IMR-90 (cell line): ENCODE data around the gene CD3E. TPM values are rescaled to one million over a fixed set of nuclear protein-coding genes. Genes with fewer than 3 reads are reported as not detected.

Experiments
- ATAC-seq: fragments of 200-7000 bp; cut with Tn5 transposase; 2 replicates; pipeline ENCODE4 v1.9.1; 2020; ENCODE audit warnings: low read depth, mild to moderate bottlenecking, moderate library complexity
- BruUV-seq: library from RNA; stranded (reverse); fragments of 400-500 nt; replicated peaks from 2 replicates; lab custom pipeline; 2021; lab: Mats Ljungman, UMichigan
- CTCF ChIA-PET: fragments of 300-600 bp; formaldehyde crosslinking; extraction: SDS; loops from one replicate; lab custom pipeline; 2021; ENCODE audit warnings: antibody characterized with exemption; lab: Yijun Ruan, JAX
- POLR2A ChIA-PET: fragments of 300-600 bp; sonication (Branson Sonifier 250); formaldehyde crosslinking; loops from one replicate; lab custom pipeline; 2022; ENCODE audit warnings: antibody characterized with exemption; ENCODE audit not compliant: unreplicated experiment; lab: Charles Lee
- DNase-seq: peaks from one replicate; pipeline ENCODE4 v3.0.0; 2013
- H2AFZ ChIP-seq: replicated peaks from 2 replicates; pipeline ENCODE3; 2013; ENCODE audit warnings: low read length, mild to moderate bottlenecking; ENCODE audit not compliant: poor library complexity
- H2AK5ac ChIP-seq: 2 replicates; pipeline ENCODE4 v1.6.1; 2013; ENCODE audit warnings: low read depth, low read length, inconsistent platforms
- H2AK9ac ChIP-seq: replicated peaks from 2 replicates; pipeline ENCODE3; 2013; ENCODE audit warnings: mild to moderate bottlenecking, low read depth, low read length, moderate library complexity; ENCODE audit not compliant: poor library complexity
- H2BK120ac ChIP-seq: 2 replicates; pipeline ENCODE4 v1.6.1; 2013; ENCODE audit warnings: low read depth, low read length, inconsistent platforms
- H2BK15ac ChIP-seq: 3 replicates; pipeline ENCODE4 v1.6.1; 2013; ENCODE audit warnings: low read depth, low read length, inconsistent platforms
- H2BK20ac ChIP-seq: 2 replicates; pipeline ENCODE4 v1.6.1; 2013; ENCODE audit warnings: low read depth, mild to moderate bottlenecking, inconsistent platforms, low read length, moderate library complexity
- H2BK5ac ChIP-seq: 2 replicates; pipeline ENCODE4 v1.6.1; 2013; ENCODE audit warnings: mild to moderate bottlenecking, low read depth, low read length, inconsistent platforms; ENCODE audit not compliant: poor library complexity, severe bottlenecking
- H3K14ac ChIP-seq: replicated peaks from 2 replicates; pipeline ENCODE4 v1.6.1; 2013; ENCODE audit warnings: low read depth, low read length, inconsistent platforms
- H3K18ac ChIP-seq: 2 replicates; pipeline ENCODE4 v1.6.1; 2013; ENCODE audit warnings: low read depth, low read length, control low read depth
- H3K23ac ChIP-seq: 2 replicates; pipeline ENCODE4 v1.6.1; 2013; ENCODE audit warnings: low read depth, low read length, inconsistent platforms
- H3K27ac ChIP-seq: 2 replicates; pipeline ENCODE4 v1.5.1; 2013; ENCODE audit warnings: mild to moderate bottlenecking, control low read depth, low read length; ENCODE audit not compliant: insufficient read depth
- H3K27me3 ChIP-seq: 2 replicates; pipeline ENCODE4 v1.6.1; 2013; ENCODE audit warnings: low read length; ENCODE audit not compliant: control insufficient read depth, insufficient read depth
- H3K36me3 ChIP-seq: 2 replicates; pipeline ENCODE4 v1.6.1; 2013; ENCODE audit warnings: low read length, mixed read lengths; ENCODE audit not compliant: control insufficient read depth, insufficient read depth
- H3K4ac ChIP-seq: 2 replicates; pipeline ENCODE4 v1.6.1; 2013; ENCODE audit warnings: low read depth, low read length, inconsistent platforms
- H3K4me1 ChIP-seq: 2 replicates; pipeline ENCODE4 v1.6.1; 2013; ENCODE audit warnings: low read length, mixed read lengths; ENCODE audit not compliant: control insufficient read depth, insufficient read depth
- H3K4me2 ChIP-seq: 2 replicates; pipeline ENCODE4 v1.6.1; 2013; ENCODE audit warnings: low read depth, mild to moderate bottlenecking, control low read depth, low read length, moderate library complexity
- H3K4me3 ChIP-seq: 2 replicates; pipeline ENCODE4 v1.5.1; 2013; ENCODE audit warnings: low read depth, mild to moderate bottlenecking, control low read depth, low read length, moderate library complexity; ENCODE audit not compliant: insufficient read depth
- H3K56ac ChIP-seq: 2 replicates; pipeline ENCODE4 v1.6.1; 2013; ENCODE audit warnings: low read length, inconsistent platforms; ENCODE audit not compliant: insufficient read depth; ENCODE audit errors: extremely low read depth
- H3K79me1 ChIP-seq, 2 experiments: 2 replicates each; pipeline ENCODE4 v1.6.1; 2013; ENCODE audit warnings: low read length in 2 of 2, inconsistent platforms in 1 of 2, low read depth in 1 of 2
- H3K9ac ChIP-seq: 2 replicates; pipeline ENCODE4 v1.6.1; 2013; ENCODE audit warnings: low read depth, low read length, control low read depth
- H3K9me1 ChIP-seq: 2 replicates; pipeline ENCODE4 v1.6.1; 2013; ENCODE audit warnings: low read length, inconsistent platforms; ENCODE audit not compliant: insufficient read depth
- H3K9me3 ChIP-seq: 2 replicates; pipeline ENCODE4 v1.6.1; 2013; ENCODE audit warnings: low read length; ENCODE audit not compliant: control insufficient read depth, insufficient read depth
- H4K20me1 ChIP-seq: 2 replicates; pipeline ENCODE4 v1.6.1; 2013; ENCODE audit warnings: low read length, inconsistent platforms; ENCODE audit not compliant: insufficient read depth
- H4K5ac ChIP-seq: 2 replicates; pipeline ENCODE4 v1.6.1; 2013; ENCODE audit warnings: mild to moderate bottlenecking, low read depth, low read length, control low read depth
- H4K8ac ChIP-seq, 2 experiments: 2 replicates each; pipeline ENCODE4 v1.6.1; 2013; ENCODE audit warnings: low read depth in 2 of 2, low read length in 2 of 2, control low read depth in 1 of 2, inconsistent platforms in 1 of 2
- H4K91ac ChIP-seq: 2 replicates; pipeline ENCODE4 v1.6.1; 2013; ENCODE audit warnings: low read depth, low read length, inconsistent platforms; ENCODE audit not compliant: insufficient read depth
- BHLHE40 ChIP-seq: fragments of 150-350 bp; IDR thresholded peaks from 2 replicates; pipeline ENCODE4 v1.6.1; 2016; ENCODE audit warnings: mild to moderate bottlenecking, low read depth, low read length
- CHD1 ChIP-seq: IDR thresholded peaks from 2 replicates; pipeline ENCODE4 v1.6.1; 2012; ENCODE audit warnings: low read depth, low read length, improper control_type of control experiment
- MXI1 ChIP-seq: IDR thresholded peaks from 2 replicates; pipeline ENCODE4 v1.6.1; 2012; ENCODE audit warnings: low read depth, mild to moderate bottlenecking, low read length, moderate library complexity, borderline replicate concordance
- RAD21 ChIP-seq: IDR thresholded peaks from 2 replicates; pipeline ENCODE4 v1.6.1; 2012; ENCODE audit warnings: low read length, improper control_type of control experiment
- WGBS, 2 experiments: methylation state at CpG; one replicate each; pipeline versions ENCODE4 v1.1.5 to v1.1.7; 2013; ENCODE audit warnings: missing lambda C conversion rate in 2 of 2; ENCODE audit not compliant: insufficient read length in 1 of 2; ENCODE audit errors: extremely low coverage in 2 of 2; 5-methylcytosine and 5-hydroxymethylcytosine counted together
- dilution Hi-C: fragments of 300-500 bp; cut with HindIII; formaldehyde crosslinking; loops from one replicate; pipeline ENCODE4 v1.14.3; 2018; ENCODE audit warnings: low sequenced_read_pairs; ENCODE audit not compliant: unreplicated experiment
- in situ Hi-C: fragments of 300-500 bp; cut with MboI; formaldehyde crosslinking; loops from 3 replicates; pipeline ENCODE4 v1.14.3; 2019; ENCODE audit warnings: low sequenced_read_pairs, inconsistent platforms, mixed read lengths
- intact Hi-C: fragments of 100-400 bp; cut with micrococcal nuclease; formaldehyde crosslinking; loops from 2 replicates; pipeline ENCODE4 v1.10.0; 2022
- polyA plus RNA-seq, 3 experiments: library from polyadenylated mRNA; depleted of rRNA; stranded (reverse); fragments of >200 nt; gene quantifications; 2 replicates each; pipeline ENCODE4 v1.2.3, GENCODE V29; 2012; ENCODE audit warnings: low replicate concordance in 1 of 3
- total RNA-seq: library from RNA; depleted of rRNA; stranded (reverse); fragments of >200 nt; gene quantifications from 2 replicates; pipeline ENCODE4 v1.2.3, GENCODE V29; 2012
- TF ChIP-seq, protein P1 (sequence below): conservative IDR thresholded peaks from 2 replicates; pipeline ENCODE4 v1.5.1; 2012; ENCODE audit warnings: mild to moderate bottlenecking, low read depth, low read length, improper control_type of control experiment

The CD3E gene
- total and polyA plus RNA-seq, 2 of the 4 experiments (the other 2 are of a cell fraction) = not detected

DNA sequence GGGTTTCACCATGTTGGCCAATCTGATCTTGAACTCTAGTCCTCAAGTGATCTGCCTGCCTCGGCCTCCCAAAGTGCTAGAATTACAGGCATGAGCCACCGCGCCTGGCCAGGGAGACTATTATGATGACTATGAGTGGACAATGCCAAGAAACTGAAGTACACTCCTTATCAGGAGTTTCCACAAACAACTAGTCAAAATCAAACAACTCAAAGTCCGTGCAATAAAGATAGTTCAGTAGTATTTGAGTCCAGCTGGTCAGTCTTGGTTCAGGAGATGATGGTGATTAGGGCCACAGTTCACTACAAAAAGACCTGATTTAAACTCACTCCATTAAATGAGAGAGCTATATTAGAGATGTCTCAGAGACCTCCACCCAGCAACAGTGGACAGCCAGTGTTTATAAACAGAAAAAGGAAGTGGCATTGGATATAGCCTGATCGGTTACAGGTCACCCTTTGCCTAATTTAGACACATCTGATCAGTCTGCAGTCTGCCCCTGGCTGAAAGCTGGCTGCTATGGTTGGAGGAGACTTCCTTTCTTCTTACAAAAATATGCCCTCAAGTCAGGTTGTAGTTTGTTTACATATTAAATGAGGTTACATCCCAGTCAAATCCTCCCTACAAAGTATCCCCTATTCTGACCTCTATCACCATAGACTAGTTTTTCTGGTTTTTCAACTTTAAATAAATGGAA, 17.0 kb downstream of the CD3E start:
- dilution Hi-C loops (no loop called here), intact Hi-C loops (no loop called here), in situ Hi-C loops (no loop called here)
- Histone ChIP-seq H2BK5ac (no peak overlapping the region), H3K4me1 (no peaks in the 10 kb centered on the region), H3K18ac (no peak overlapping the region), H3K14ac (no peak overlapping the region), H3K23ac (no peak overlapping the region), H2AFZ (no peak overlapping the region), H3K9me3 (no peaks in the 10 kb centered on the region), H4K20me1 (no peaks in the 10 kb centered on the region), H4K8ac (no peak overlapping the region), H2BK120ac (no peak overlapping the region), H3K4me3 (no peak overlapping the region), H2AK5ac (no peak overlapping the region), H3K9me1 (no peaks in the 10 kb centered on the region), H3K36me3 (no peaks in the 10 kb centered on the region), H4K5ac (no peak overlapping the region), H3K27me3 (peaks cover 2% of the 10 kb centered on the region), H2AK9ac (no peak overlapping the region), H4K91ac (no peak overlapping the region), H3K79me1 (no peaks in the 10 kb centered on the region), H2BK20ac (no peak overlapping the region), H3K27ac (no peak overlapping the region), H3K56ac (no peak overlapping the region), H3K4ac (no peak overlapping the region), H2BK15ac (no peak overlapping the region), H3K4me2 (no peak overlapping the region), H3K9ac (no peak overlapping the region)
- BruUV-seq = no TSS peak
- ATAC-seq (no peak), DNase-seq (no peak)
- WGBS, 2 experiments = no CpG with 5 or more reads among the region's 5 CpGs
- TF ChIP-seq CHD1 (no peak), BHLHE40 (no peak), MXI1 (no peak), RAD21 (no peak)
- TF ChIP-seq, protein P1, sequence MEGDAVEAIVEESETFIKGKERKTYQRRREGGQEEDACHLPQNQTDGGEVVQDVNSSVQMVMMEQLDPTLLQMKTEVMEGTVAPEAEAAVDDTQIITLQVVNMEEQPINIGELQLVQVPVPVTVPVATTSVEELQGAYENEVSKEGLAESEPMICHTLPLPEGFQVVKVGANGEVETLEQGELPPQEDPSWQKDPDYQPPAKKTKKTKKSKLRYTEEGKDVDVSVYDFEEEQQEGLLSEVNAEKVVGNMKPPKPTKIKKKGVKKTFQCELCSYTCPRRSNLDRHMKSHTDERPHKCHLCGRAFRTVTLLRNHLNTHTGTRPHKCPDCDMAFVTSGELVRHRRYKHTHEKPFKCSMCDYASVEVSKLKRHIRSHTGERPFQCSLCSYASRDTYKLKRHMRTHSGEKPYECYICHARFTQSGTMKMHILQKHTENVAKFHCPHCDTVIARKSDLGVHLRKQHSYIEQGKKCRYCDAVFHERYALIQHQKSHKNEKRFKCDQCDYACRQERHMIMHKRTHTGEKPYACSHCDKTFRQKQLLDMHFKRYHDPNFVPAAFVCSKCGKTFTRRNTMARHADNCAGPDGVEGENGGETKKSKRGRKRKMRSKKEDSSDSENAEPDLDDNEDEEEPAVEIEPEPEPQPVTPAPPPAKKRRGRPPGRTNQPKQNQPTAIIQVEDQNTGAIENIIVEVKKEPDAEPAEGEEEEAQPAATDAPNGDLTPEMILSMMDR = no peak
- ChIA-PET CTCF (no interaction called here), POLR2A (no interaction called here)
